GM18861 (cell line): ENCODE results near the gene PWP1.

Experiments
- ATAC-seq: cut with Tn5 transposase; IDR thresholded peaks from one replicate; pipeline ENCODE4 v1.9.1; 2021; ENCODE audit not compliant: unreplicated experiment

Gene PWP1

GRCh38 chr12:107685360-107686248 is at the start of gene PWP1:
PWP1 (plus strand) TSS chr12:107685799; CDS start chr12:107685900, 101 bp downstream.
- peak; percentile 67 for ATAC-seq

DNA sequence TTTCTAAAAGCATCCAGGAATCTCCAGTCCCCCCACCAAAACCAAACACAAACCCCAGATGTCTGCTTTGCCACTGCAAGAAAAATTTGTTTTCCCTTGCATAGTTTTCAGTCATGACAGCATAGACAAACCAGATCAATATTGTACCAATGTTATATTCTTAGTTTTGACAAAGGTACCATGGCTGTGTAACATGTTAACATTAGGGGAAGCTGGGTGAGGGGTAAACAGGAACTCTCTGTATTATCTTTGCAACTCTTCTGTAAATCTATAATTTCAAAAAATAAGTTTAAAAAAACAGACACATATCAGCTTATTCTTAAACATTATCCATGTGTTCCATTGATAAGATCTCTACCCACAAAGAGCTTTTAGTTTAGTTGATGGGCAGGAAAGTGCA is 44.4 kb upstream of the PWP1 start:
- ATAC-seq, result no peak

GRCh38 chr12:107642240-107642639 is 43.4 kb upstream of the PWP1 start:
- no peak for ATAC-seq

DNA sequence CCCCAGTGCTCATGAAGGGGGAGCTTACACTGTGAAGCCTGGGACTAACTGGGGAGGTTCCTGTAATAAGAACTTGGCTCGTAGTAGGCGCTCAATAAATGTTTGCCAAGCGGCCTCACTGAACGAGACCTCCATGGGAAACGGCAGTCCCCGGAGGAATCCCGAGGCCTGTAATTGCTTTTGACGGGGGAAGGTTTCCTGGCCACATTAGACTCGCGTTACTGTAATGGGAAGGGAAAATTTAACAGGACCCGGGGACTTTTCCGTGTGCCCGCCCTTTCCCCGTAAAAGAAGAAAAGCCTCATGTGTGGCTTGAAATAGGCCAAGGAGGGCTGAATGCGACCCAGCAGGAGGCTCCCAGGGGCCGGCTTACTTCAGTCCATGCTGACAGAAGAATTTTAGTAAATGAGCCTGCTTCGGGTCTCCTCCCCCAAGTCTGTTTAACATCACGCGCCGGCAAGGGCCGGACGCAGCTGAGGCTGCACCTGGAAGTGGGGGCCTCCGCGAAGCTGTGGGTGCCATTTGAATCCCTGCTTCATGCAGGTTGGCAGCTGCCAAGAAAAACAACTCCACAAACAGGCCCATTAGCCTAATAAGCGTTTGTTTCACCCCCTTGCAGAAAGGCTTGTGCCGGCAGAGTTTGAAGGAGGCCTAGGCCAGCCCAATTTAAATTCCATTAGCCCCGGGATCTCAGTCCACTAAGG is 39.8 kb upstream of the PWP1 start:
- ATAC-seq, result no peak

GRCh38 chr12:107646436-107646835 is 39.2 kb upstream of the PWP1 start:
- ATAC-seq, result no peak

GRCh38 chr12:107649661-107650061 is 35.9 kb upstream of the PWP1 start:
- no peak for ATAC-seq

- no peak for ATAC-seq
These were observed 34.6 kb upstream of the PWP1 start for GRCh38 chr12:107650977-107651376.

- no peak for ATAC-seq
These were observed 33.8 kb upstream of the PWP1 start for GRCh38 chr12:107651571-107652449.

DNA sequence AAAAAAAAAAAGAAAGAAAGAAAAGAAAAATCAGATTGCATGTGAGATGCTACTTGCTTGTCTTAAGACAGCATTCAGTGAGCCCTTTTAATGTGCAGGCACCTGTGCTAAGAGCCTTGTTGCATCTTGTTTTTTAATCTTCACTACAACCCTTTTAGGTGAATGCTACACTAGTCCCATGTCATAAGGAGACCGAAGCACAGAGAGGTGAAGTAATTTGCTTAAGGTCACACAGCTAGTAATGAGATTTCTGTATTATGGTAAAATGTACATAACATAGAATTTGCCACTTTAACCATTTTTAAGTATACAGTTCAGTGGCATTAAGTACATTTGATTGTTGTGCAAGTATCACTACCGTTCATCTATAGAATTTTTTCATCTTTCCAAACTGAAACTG is 32.1 kb upstream of the PWP1 start:
- ATAC-seq, result no peak

DNA sequence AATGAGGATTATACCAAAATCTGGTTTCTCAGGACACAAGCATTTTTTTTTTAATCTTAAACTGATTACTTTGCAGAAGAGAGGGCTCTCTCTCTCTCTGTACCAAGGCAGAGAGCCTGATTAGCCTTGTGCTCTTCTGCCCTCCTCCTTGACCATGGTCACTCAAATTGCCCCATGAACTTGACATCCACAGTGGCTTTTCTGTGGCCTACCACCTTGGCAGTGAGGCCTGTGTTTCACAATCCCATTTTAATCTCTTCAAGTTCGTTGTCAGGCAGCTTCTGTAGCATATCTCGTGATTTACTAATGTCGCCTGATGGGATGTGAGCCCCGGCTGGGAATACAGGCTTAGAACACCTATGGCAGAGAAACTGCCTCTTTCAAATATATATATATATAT is 30.7 kb upstream of the PWP1 start:
- no peak for ATAC-seq

DNA sequence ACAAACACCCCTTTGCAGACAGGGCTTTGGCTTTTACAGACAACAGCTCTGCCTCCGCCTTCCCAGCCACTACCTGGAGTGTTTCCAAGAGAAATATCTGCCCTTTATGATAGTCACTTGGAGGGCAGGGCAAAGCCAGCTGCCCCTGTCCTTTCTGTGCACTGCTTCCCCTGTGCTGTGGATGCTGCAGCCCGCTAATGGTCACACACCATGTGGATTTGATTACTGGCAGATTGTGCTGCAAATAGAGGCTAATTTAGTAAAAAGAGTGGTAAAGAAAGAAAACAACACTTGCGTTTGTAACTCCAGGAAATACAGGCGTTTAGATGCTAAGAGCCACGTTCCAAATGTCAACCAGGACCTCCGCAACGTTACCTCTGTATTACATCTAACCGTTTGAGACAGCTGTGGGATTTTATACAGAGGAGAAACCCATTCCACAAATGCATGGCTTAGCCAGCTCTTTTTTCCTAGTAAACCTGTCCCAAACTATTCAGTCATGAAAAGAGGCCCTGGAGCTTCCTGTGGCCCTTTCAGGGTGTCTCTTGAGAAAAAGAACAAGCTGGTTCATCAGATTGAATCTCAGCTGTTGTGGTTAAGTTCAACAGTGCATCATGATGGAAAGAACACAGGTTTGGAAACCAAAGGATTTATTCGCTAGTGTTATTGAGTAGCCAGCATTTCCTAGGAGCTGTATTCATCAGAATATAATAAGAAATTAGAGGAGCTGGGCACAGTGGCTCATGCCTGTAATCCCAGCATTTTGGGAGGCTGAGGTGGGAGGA is 30.1 kb upstream of the PWP1 start:
- no peak for ATAC-seq

DNA sequence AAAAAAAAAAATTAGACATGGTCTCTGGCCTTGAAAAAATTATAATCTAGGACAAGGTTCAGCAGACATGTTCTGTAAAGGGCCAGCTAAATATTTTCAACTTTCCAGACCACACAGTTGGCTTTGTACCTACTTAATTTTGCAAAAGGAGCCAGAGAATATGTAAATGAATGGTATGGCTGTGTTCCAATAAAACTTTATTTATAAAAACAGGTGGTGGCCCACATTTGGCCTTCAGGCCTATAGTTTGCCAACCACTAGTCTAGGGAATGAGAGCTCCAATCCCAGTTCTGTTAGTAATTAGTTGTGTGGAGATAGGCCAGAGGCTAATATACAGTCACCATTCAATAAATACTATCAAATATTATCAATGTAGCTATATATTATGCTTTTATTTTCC is 29.3 kb upstream of the PWP1 start:
- no peak for ATAC-seq

- no peak for ATAC-seq
These were observed 28.5 kb upstream of the PWP1 start for GRCh38 chr12:107657133-107657532.

DNA sequence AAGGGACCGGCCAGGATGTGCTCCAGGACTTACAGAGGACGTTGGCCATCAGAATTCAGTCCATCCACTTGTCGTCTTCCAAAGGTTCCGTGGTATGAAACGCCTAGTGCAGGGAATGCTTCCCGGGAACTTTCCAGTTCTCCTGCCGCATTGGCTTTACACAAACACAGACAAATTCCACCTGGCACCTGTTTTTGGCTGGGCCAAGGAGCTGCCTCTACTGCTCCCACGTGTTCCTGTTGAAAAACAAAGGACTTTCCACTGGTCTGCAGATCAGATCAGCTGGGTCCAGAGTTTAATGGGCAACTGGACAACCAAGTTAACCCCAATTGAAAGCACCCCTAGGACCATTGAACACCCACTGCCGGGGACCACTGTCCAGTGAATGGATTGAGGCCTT is 28.0 kb upstream of the PWP1 start:
- ATAC-seq, result no peak

DNA sequence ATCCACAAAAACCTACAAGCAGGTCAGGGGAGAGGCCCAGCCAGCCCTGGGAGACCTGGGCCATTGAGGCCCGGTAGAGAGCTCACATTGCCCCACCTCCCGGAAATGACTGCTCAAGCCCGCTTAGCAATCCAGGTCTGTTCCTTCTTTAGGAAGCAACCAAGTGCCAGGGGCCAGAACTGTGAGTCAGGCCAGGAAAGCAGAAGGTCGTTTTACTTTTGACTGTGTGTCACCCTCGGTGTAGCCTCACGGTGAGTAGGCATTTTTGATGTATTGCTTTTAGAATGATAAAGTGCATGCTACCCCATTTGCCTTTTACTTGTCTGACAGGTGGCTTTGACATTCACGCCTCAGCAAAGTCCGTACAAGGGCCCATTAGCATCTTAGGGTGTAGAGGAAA is 25.4 kb upstream of the PWP1 start:
- ATAC-seq, result no peak

- ATAC-seq, result no peak
These were observed 24.7 kb upstream of the PWP1 start for GRCh38 chr12:107660861-107661415.

- peak; percentile 72 for ATAC-seq
These were observed 23.8 kb upstream of the PWP1 start for GRCh38 chr12:107661830-107662229.

- ATAC-seq, result no peak
These were observed 23.1 kb upstream of the PWP1 start for GRCh38 chr12:107662484-107662883.

- ATAC-seq, result no peak
These were observed 22.3 kb upstream of the PWP1 start for GRCh38 chr12:107663277-107663676.

DNA sequence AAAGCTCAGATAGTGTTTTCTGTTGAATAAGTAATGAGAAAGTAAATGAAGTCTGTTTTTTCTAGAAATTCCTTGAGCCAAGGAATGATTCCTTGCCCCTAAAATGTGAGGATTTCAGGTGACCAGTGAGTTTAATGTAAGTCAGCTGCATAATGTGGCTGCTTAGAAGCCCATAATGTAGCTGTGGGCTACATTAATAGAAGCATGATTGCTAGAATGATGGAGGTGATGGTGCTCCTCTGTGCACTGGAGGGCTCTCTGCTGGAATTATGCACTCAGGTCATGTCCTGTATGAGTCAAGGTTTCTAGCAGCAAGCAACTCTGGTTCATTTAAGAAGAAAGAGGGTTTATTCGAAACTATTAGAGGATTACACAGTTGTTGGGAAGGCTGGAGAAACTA is 19.6 kb upstream of the PWP1 start:
- ATAC-seq, result no peak
